DND-41 (cell line): ENCODE measurements around the gene NCAPH2.

ENCODE experiments used
- EZH2 ChIP-seq: IDR thresholded peaks from 3 replicates; pipeline ENCODE4 v1.6.1; 2012; ENCODE audit warnings: borderline replicate concordance, low read depth, mild to moderate bottlenecking, moderate library complexity, low read length, inconsistent platforms; ENCODE audit not compliant: severe bottlenecking
- TF ChIP-seq, protein P1 (sequence below): IDR thresholded peaks from 2 replicates; pipeline ENCODE4 v1.5.1; 2012; ENCODE audit warnings: borderline replicate concordance, low read length, moderate library complexity, mild to moderate bottlenecking; ENCODE audit not compliant: poor library complexity, severe bottlenecking; ENCODE audit errors: extremely low read depth

DNA sequence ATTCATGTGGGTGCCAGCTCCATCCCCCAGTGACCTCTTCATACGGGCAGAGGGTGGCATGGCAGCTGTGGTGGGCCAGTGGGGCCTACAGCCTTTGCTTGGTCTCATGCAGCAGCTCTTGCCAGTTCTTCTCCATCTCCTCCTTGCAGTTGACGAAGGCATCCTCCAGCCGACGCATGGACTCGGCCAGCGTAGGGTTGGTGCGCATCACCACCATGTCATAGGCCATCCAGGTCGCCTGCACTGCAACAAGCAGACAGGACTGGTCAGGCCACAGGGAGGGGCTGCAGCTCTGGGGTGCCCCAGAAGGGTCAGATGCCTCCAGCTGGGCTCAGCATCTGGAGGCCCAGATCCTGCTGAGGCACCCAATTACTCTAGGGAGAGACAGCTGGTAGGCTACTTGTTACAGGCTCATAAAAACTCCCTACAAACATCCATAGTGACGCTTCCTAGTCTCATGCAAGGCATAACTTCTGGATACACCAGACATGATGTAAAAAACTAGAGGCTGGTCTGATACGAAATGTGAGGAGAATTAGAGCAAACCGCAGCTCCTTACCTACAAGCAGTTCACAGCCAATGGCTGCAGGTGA is 43.2 kb downstream of the NCAPH2 start:
- TF ChIP-seq, protein P1, sequence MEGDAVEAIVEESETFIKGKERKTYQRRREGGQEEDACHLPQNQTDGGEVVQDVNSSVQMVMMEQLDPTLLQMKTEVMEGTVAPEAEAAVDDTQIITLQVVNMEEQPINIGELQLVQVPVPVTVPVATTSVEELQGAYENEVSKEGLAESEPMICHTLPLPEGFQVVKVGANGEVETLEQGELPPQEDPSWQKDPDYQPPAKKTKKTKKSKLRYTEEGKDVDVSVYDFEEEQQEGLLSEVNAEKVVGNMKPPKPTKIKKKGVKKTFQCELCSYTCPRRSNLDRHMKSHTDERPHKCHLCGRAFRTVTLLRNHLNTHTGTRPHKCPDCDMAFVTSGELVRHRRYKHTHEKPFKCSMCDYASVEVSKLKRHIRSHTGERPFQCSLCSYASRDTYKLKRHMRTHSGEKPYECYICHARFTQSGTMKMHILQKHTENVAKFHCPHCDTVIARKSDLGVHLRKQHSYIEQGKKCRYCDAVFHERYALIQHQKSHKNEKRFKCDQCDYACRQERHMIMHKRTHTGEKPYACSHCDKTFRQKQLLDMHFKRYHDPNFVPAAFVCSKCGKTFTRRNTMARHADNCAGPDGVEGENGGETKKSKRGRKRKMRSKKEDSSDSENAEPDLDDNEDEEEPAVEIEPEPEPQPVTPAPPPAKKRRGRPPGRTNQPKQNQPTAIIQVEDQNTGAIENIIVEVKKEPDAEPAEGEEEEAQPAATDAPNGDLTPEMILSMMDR = no peak
- TF ChIP-seq EZH2 = no peak
